Activated naive CD4-positive, alpha-beta T cell (primary cell): ENCODE data around the gene CDC14A.

Source experiments
- DNase-seq, 4 experiments: peaks; one replicate each; lab custom pipeline; 2025; lab: John Stamatoyannopoulos, UW

CDC14A gene

GRCh38 chr1:100448366-100448765, 96.1 kb downstream of the CDC14A start:
- DNase-seq: no peak

DNA sequence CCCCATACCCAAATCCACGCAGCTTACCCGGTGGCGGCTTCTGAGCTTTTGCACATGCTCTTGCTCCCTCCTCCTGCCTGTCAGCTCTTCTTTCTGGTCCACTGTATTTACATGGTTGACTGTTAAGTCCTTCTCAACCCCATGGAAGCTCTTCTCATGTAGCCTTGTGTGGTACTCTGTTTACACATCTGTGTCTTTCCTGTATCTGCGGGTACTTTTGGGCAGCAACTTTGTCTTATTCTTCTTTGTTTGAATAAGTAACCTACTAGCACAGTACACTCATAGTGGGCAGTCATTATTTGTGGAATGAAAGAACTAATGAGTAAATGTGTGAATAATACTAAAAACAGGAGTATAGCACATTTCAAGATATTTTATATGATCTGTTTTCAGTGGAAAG, 97.2 kb downstream of the CDC14A start:
- no peak for DNase-seq

DNA sequence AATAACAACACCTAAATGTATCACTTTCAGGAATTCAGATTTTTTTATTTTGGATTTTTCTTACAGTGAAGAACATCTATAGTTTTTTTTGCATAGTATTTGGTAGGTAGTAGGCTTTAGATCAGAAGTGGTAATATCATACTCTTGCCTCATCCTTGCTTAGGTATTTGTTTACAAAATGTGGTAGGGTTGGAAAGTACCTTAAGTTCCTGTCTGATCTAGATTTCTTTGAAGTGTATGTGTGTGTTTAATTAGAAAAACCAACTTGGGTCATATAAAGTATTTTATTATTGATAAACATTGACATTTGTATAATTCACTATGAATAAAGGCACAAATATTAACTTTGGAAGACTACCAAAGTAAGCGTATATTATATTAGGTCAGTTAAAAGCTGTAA, 100.3 kb downstream of the CDC14A start:
- no peak for DNase-seq

DNA sequence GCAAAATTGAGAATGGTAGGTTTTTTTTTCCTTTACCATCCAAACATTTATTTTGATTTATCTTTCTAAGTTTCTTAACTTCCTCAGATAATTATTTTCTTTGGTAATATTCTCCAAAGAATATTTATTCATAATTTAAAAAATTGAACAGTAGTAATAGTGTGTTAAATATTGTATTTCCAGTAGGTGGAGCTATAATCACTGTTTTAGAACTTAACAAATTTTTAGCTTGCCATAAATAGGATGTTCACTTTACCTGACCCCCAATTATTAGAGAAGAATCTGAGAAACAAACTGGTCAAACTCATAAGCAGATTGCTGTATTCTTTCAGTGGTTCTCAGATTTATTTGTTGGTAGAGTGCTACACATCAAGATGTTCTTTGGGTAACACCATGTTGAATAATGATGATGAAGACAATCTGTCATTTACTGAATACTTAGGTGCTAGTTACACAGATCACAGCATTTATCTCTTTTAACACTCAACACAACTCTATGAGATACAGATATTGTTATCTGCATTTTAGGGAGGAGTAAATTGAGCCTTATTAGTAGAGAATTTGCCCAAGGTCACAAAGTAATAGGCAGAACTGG, 103.3 kb downstream of the CDC14A start:
- DNase-seq: no peak

DNA sequence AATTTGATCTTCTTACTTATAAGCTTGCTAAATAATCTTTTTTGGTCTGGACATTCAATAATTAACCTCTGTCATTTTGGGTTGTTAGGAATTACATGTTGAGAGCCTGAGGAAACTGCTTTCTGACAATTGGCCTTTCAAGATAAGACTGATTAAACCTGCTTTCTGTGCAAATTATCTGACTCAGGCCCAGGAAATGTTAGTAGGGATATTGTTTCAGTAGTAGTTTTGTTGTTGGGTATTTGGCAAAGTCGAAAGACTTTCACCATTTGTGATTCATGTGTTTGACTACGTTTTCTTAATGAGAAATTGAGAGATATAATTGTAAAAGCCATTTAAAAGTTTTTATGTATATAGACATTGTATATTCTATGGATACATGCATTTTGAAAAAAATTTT, 104.6 kb downstream of the CDC14A start:
- DNase-seq: no peak

DNA sequence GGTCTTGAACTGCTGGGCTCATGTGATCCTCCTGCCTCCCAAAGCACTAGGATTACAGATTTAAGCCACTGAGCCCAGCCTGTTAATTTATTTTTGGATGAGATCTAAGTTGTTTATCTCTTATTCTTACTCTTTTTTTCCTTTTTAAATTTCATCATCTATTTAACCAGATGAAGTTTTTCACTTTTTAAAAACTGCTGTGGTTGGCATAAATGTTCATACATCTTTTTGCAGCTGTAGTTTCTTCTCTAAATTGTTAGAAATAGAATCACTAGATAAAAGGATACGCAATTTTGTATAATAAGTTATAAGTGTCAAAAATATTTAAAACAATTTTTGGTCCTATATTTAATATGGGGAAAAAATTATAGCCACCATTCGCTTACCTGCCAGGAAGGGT, 105.4 kb downstream of the CDC14A start:
- no peak for DNase-seq

- no peak for DNase-seq
These were observed 106.5 kb downstream of the CDC14A start for GRCh38 chr1:100458661-100459357.

- DNase-seq: peak in 3 of 4 experiments; percentile 35 to 51 (median 44)
These were observed 107.2 kb downstream of the CDC14A start for GRCh38 chr1:100459358-100460114.

- no peak for DNase-seq
These were observed 108.9 kb downstream of the CDC14A start for GRCh38 chr1:100461222-100461621.

DNA sequence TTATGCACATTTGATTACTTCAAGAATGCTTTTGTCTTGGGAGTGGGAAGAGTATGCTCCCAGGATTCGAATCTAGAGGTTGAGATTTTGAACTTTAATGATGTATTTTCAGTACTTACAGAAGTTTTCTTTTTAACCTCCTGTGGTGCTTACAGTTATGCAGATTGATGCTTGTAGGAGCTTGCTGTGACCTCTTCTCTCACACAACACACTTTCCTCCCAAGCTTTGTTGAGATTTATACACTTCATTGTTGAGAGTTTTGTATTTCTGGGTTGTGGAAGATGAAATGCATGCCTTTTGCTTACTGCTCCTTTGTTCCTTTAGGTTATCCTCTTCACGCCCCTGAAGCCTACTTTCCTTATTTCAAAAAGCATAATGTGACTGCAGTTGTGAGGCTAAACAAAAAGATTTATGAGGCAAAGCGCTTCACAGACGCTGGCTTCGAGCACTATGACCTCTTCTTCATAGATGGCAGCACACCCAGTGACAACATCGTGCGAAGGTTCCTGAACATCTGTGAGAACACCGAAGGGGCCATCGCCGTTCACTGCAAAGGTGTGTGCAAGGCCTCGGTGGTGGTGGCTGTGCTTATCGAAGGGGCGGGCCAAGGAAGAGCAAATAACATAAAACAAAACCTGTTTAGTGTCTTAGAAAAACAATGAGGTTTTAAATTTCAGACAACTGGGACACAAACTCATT, 110.2 kb downstream of the CDC14A start:
- no peak for DNase-seq

DNA sequence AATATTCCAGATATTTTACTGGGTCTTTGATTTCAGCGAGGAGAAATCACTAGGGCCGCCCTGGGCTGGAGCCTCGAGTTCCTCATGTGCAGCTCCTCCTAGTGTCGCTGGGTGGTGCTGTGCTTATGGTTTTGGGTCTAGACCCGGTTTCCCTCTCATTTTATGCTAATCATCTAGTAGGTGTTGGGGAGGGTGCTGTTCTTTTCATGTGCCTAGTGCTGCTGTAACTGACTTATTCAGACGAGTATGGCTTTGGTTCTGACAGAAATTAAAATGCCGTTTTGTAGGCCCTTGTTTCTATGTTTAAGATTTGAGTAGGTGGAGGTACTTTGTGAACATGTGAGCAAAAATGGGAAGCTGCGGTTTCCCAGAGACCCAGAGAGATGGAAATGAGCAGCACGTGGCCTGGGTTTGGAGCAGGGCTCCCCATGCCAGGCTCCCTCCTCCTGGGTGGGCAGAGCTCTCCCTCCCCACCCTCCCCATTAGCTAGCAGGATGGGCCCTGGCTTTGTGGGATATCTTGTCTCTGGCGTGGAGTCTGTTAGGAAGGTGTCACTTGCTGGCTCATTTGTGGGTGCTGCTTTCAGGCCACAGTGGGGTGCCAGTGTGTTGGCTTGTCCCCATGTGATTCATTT, 111.6 kb downstream of the CDC14A start:
- DNase-seq: peak in 3 of 4 experiments; percentile 6 to 18 (median 16)

GRCh38 chr1:100469578-100469977, 117.3 kb downstream of the CDC14A start:
- no peak for DNase-seq

DNA sequence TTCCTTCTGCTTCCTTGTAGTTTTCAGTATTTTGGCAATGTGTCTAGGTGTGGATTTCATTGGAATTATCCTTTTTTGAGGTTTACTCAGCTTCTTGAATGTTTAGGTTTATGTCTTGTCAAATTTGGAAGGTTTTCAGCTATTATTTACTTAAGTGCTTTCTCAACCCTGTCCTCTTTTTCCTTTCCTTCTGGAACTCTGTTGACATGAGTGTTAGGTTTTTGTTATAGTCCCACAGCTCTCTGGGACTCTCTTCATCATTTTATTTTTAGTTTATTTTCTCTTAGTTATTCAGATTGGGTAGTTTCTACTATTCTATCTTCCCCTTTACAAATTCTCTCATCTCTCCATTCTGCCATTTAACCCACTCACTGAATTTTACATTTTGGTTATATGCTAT, 122.5 kb downstream of the CDC14A start:
- no peak for DNase-seq

DNA sequence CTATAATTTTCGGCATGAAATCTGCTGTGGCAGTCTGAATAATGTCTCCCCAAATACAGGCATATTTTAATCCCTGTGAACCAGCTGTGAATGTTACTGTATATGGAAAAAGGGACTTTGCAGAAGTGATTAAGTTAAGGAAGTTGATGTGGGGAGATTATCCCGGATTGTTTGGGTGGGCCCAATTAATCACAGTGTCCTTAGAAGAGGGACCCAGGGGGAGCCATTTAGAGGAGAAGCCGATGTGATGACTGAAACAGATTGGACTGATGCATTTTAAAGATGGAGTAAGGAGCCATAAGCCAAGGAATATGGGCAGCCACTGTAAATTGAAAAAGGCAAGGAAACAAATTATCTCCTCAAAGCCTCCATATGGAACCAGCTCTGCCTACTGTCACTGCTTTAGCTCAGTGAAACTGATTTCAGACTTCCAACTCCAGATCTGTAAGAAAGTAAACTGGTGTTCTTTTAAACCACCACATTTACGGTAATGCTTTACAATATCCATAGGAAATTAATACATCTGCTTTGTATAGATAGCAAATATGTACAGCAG, 124.5 kb downstream of the CDC14A start:
- DNase-seq: no peak

- DNase-seq: no peak
These were observed 126.5 kb downstream of the CDC14A start for GRCh38 chr1:100478816-100479215.

- no peak for DNase-seq
These were observed 127.5 kb downstream of the CDC14A start for GRCh38 chr1:100479620-100480338.

DNA sequence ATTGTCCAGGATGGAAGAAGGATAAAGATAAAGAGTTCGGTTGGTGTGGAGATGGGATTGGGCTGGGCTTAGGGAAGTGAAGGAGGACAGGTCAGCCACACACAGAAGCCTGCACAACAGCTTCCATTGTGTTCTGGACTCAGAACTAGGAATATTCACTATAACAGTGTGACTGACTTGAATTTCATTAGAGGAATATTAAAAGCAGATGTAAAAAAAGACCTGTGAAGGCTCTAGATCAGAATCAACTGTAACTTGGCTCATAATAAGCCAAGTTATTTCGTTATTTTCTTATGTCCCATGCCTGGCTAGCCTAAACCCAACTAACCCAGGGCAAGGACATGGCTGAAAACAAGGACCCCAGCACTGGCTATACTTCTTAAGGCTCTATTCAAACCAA, 129.0 kb downstream of the CDC14A start:
- no peak for DNase-seq

DNA sequence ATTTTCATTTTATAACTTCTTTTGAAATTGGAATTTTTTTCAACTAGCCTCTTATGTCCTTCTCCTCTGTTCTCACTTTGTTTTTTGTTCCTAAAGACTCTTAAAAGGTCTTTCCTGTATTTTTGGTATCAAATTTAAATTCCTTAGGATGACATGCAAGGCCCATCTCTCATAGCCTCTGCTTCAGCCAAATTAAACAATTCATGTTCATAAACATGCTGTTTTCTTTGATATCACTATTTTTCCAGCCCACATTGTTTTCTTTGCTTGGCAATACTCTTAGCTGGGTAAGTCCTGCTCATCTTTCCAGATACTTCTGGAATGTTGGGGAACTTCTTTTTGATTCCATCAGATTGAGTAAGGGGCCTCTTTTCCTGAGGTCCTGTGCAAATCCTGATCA, 129.9 kb downstream of the CDC14A start:
- DNase-seq: no peak

DNA sequence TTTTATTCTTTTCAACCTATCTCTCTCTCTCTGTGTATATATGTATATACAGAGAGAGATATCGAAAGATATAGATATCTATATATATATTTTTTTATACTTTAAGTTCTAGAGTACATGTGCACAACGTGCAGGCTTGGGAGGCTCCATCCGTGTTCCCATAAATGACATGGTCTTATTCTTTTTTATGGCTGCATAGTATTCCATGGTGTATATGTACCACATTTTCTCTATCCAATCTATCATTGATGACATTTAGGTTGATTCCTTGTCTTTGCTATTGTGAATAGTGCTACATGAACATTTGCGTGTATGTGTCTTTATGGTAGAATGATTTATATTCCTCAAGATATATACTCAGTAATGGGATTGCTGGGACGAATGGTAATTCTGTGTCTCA, 130.4 kb downstream of the CDC14A start:
- DNase-seq: no peak

DNA sequence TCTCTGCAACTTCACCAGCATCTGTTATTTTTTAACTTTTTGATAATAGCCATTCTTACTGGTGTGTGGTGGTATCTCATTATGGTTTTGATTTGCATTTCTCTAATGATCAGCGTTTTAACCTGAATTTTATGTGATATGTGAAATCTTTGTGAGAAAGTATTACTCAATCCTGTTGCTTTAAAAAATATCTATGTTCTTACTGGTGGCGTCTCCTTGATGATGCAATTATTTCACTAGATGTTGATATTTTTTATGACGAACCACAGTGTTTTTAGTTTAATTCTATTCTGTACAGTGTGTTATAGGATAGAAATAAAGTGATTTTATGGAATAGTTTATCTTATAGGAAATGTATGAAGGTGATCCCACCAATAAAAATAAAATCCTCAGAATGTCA, 130.9 kb downstream of the CDC14A start:
- no peak for DNase-seq

DNA sequence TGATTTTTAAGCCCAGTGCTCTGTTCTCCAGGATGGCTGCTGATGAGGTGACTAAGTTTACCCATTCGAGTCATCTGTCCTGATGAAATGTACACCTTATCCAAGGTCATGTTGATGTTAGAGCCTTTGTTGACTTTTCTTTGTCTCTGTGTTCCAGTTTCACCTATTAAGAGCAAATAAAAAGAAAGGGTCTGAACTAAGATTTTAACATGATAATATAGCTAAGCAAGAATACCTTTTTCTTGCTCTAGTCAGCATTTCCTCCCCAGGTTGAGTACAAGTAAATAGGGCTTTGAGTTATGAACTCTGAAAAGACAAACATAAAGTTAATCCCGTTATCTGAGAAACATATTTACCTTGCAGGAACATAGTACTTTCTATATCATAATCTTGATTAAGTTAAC, 133.6 kb downstream of the CDC14A start:
- no peak for DNase-seq
